Hematopoietic multipotent progenitor cell treated with erythropoietin and hydrocortisone succinate and interleukin-3 and kit ligand, for 4 days (in vitro differentiated cells): ENCODE measurements around the gene TMEM209.
"Not testable (repeated sequence)": the region's sequence is repeated elsewhere in the genome, so short reads cannot be mapped to it uniquely, and the experiment has no call there.

Experiments
- DNase-seq: peaks from one replicate; pipeline ENCODE4 v3.0.0-alpha.2; 2015

Gene TMEM209

GRCh38 chr7:130141884-130142653 lies 63.1 kb downstream of the TMEM209 start:
- no peak for DNase-seq

GRCh38 chr7:130141161-130141883 lies 63.9 kb downstream of the TMEM209 start:
- DNase-seq, result peak; percentile 88

GRCh38 chr7:130140551-130141160 lies 64.5 kb downstream of the TMEM209 start:
- DNase-seq, result no peak

- DNase-seq, result no peak
These were observed 65.8 kb downstream of the TMEM209 start for GRCh38 chr7:130139193-130139960.

GRCh38 chr7:130137207-130137606 lies 68.0 kb downstream of the TMEM209 start:
- DNase-seq, result no peak

- peak; percentile 42 for DNase-seq
These were observed 68.5 kb downstream of the TMEM209 start for GRCh38 chr7:130136579-130137167.

GRCh38 chr7:130135208-130136205 lies 69.7 kb downstream of the TMEM209 start:
- peak; percentile 82 for DNase-seq

GRCh38 chr7:130134726-130135125 lies 70.5 kb downstream of the TMEM209 start:
- no peak for DNase-seq

GRCh38 chr7:130134106-130134636 lies 71.0 kb downstream of the TMEM209 start:
- no peak for DNase-seq

GRCh38 chr7:130133029-130133782 lies 72.0 kb downstream of the TMEM209 start:
- DNase-seq, result no peak

GRCh38 chr7:130131964-130132875 lies 73.0 kb downstream of the TMEM209 start:
- DNase-seq, result no peak

GRCh38 chr7:130131191-130131834 lies 73.9 kb downstream of the TMEM209 start:
- DNase-seq, result no peak

GRCh38 chr7:130129011-130129411 lies 76.2 kb downstream of the TMEM209 start:
- DNase-seq, result no peak

- no peak for DNase-seq
These were observed 77.3 kb downstream of the TMEM209 start for GRCh38 chr7:130127821-130128317.

GRCh38 chr7:130127404-130127803 lies 77.8 kb downstream of the TMEM209 start:
- DNase-seq, result no peak

- not testable (repeated sequence) for DNase-seq
These were observed 78.4 kb downstream of the TMEM209 start for GRCh38 chr7:130126840-130127239.

GRCh38 chr7:130124711-130125110 lies 80.5 kb downstream of the TMEM209 start:
- no peak for DNase-seq

GRCh38 chr7:130123501-130123900 lies 81.7 kb downstream of the TMEM209 start:
- no peak for DNase-seq
